ENCODE data around the gene SEZ6L2. TPM values are rescaled to one million over a fixed set of nuclear protein-coding genes. Genes with fewer than 3 reads are reported as not detected.

The SEZ6L2 gene
- total and polyA plus RNA-seq, 2 of the 13 experiments (the other 11 are each of a cell fraction or from before 2014, with no cell fraction given): 14.9 to 16.9 TPM

DNA sequence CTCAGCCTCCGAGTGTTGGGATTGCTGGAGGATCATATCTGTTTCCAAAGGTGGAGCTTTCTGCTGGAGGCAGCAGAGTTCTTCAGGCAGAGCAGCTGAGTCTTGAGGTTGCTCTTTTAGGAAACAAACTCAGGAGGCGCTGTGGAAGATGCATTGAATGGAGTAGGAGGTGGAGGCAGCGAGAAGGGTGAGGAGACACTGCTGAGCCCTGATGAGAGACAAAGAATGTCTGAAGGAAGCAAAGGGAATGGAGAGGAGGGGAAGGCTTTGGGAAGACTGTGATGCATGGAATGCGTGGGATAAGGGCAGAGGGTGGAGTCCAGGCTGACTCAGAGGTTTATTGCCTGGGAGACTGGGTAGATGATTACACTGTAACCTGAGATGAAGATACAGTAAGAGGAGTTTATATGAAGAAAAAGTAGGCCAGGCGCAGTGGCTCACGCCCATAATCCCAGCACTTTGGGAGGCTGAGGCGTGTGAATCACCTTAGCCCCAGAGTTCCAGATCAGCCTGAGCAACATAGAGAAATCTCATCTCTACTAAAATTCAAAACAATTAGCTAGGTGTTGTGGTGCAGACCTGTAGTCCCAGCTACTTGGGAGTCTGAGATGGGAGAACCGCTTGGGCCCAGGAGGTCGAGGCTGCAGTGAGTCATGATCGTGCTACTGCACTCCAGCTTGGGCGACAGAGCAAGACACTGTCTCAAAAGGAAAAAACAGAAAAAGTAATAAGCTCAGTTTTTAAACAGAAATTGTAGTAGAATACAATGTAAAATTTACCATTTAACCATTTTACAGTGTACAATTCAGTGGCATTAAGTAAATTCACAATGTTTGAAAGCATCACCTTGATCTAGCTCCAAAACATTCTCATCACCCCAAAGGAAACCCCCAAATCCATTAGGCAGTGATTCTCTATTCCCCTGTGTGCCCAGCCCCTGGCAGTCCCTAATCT, 44.8 kb upstream of the SEZ6L2 start (continued):
- TF ChIP-seq FOXA1 (IDR thresholded peaks at IDR 0.05) (no peak), FOXA1 (CRISPR knock-in tag; IDR thresholded peaks at IDR 0.05) (peak; percentile 71), ZGPAT (CRISPR knock-in tag; IDR thresholded peaks at IDR 0.05) (no peak), MTERF4 (CRISPR knock-in tag; IDR thresholded peaks at IDR 0.05) (peak; percentile 17; the same call in 1 of the 2 replicates), EHMT2 (IDR thresholded peaks at IDR 0.05; ENCODE audit: borderline replicate concordance, low read depth, low read length) (no peak), CEBPG (CRISPR knock-in tag; IDR thresholded peaks at IDR 0.05) (0 out of 2 replicates have a peak, but pooled peaks have one; percentile 9), SMAD9 (CRISPR knock-in tag; IDR thresholded peaks at IDR 0.05) (no peak), ZNF574 (CRISPR knock-in tag; IDR thresholded peaks at IDR 0.05) (no peak; the same call in 1 of the 2 replicates), HHEX (CRISPR knock-in tag; IDR thresholded peaks at IDR 0.05) (no peak), HDAC6 (IDR thresholded peaks at IDR 0.05; ENCODE audit: low read depth, low read length) (no peak), DNMT1 (CRISPR knock-in tag; IDR thresholded peaks at IDR 0.05) (no peak), CHD4 (IDR thresholded peaks at IDR 0.05; ENCODE audit: borderline replicate concordance, low read length) (peak; percentile 90; the same call in 1 of the 2 replicates), HNF1B (CRISPR knock-in tag; IDR thresholded peaks at IDR 0.05) (peak; percentile 86), PPARG (CRISPR knock-in tag; conservative IDR thresholded peaks at IDR 0.05) (no peak), SALL1 (CRISPR knock-in tag; IDR thresholded peaks at IDR 0.05) (peak; percentile 30; the same call in 1 of the 2 replicates), ARNTL (CRISPR knock-in tag; IDR thresholded peaks at IDR 0.05) (no peak)
- TF ChIP-seq, protein P1, sequence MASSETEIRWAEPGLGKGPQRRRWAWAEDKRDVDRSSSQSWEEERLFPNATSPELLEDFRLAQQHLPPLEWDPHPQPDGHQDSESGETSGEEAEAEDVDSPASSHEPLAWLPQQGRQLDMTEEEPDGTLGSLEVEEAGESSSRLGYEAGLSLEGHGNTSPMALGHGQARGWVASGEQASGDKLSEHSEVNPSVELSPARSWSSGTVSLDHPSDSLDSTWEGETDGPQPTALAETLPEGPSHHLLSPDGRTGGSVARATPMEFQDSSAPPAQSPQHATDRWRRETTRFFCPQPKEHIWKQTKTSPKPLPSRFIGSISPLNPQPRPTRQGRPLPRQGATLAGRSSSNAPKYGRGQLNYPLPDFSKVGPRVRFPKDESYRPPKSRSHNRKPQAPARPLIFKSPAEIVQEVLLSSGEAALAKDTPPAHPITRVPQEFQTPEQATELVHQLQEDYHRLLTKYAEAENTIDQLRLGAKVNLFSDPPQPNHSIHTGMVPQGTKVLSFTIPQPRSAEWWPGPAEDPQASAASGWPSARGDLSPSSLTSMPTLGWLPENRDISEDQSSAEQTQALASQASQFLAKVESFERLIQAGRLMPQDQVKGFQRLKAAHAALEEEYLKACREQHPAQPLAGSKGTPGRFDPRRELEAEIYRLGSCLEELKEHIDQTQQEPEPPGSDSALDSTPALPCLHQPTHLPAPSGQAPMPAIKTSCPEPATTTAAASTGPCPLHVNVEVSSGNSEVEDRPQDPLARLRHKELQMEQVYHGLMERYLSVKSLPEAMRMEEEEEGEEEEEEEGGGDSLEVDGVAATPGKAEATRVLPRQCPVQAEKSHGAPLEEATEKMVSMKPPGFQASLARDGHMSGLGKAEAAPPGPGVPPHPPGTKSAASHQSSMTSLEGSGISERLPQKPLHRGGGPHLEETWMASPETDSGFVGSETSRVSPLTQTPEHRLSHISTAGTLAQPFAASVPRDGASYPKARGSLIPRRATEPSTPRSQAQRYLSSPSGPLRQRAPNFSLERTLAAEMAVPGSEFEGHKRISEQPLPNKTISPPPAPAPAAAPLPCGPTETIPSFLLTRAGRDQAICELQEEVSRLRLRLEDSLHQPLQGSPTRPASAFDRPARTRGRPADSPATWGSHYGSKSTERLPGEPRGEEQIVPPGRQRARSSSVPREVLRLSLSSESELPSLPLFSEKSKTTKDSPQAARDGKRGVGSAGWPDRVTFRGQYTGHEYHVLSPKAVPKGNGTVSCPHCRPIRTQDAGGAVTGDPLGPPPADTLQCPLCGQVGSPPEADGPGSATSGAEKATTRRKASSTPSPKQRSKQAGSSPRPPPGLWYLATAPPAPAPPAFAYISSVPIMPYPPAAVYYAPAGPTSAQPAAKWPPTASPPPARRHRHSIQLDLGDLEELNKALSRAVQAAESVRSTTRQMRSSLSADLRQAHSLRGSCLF (CRISPR knock-in tag; IDR thresholded peaks at IDR 0.05; ENCODE audit: borderline replicate concordance): no peak

Data from HepG2 (cell line).